Heart left ventricle (tissue), 16 donors: Measurements from ENCODE around the gene GOT2. TPM values are rescaled to one million over a fixed set of nuclear protein-coding genes. Genes with fewer than 3 reads are reported as not detected.
A peak's percentile ranks its signal among the peaks of the same experiment; 100 is the strongest.

Experiments used
- ATAC-seq, 4 donors: fragments of 200-7000 bp; cut with Tn5 transposase; one replicate each; pipeline ENCODE4 v1.9.1; 2020 to 2022; ENCODE audit warnings: moderate library complexity in 4 of 4, mild to moderate bottlenecking in 3 of 4, moderate number of reproducible peaks in 1 of 4
- DNase-seq, 5 donors: peaks; one replicate each; pipeline ENCODE4 v3.0.0-alpha.2; 2020
- H3K27ac ChIP-seq, 12 donors: fragments of 200-600 bp; sonication (generic) in 4 of 12; one replicate each; pipeline versions ENCODE4 v1.5.0 to v1.8.0; 2016 to 2022; ENCODE audit warnings: mild to moderate bottlenecking in 2 of 12
- H3K27me3 ChIP-seq, 9 donors: fragments of 200-600 bp; sonication (generic) in 2 of 9; one replicate each; pipeline versions ENCODE4 v1.5.1 to v1.8.0; 2016 to 2022; ENCODE audit warnings: mild to moderate bottlenecking in 3 of 9
- H3K36me3 ChIP-seq, 9 donors: fragments of 200-600 bp; sonication (generic) in 2 of 9; one replicate each; pipeline versions ENCODE4 v1.5.0 to v1.8.0; 2018 to 2022; ENCODE audit warnings: mild to moderate bottlenecking in 2 of 9
- H3K4me1 ChIP-seq, 12 donors: fragments of 200-600 bp; sonication (generic) in 4 of 12; one replicate each; pipeline versions ENCODE4 v1.5.0 to v1.8.0; 2016 to 2022; ENCODE audit warnings: mild to moderate bottlenecking in 3 of 12
- H3K4me3 ChIP-seq, 12 donors: fragments of 200-600 bp; sonication (generic) in 4 of 12; one replicate each; pipeline versions ENCODE4 v1.5.0 to v1.8.0; 2017 to 2022; ENCODE audit warnings: mild to moderate bottlenecking in 9 of 12, moderate library complexity in 4 of 12
- H3K9me3 ChIP-seq, 12 donors: fragments of 200-600 bp; sonication (generic) in 4 of 12; one replicate each; pipeline versions ENCODE4 v1.5.0 to v1.8.0; 2016 to 2022; ENCODE audit warnings: mild to moderate bottlenecking in 1 of 12
- POLR2A ChIP-seq, 2 donors: fragments of 450-650 bp; IDR thresholded peaks; one replicate each; pipeline ENCODE4 v1.6.1; 2017; ENCODE audit warnings: antibody characterized with exemption in 2 of 2, mild to moderate bottlenecking in 2 of 2, moderate library complexity in 2 of 2
- WGBS, 4 donors: extraction: QIAGEN DNeasy Blood & Tissue Kit in 2 of 4; methylation state at CpG; one replicate each; pipeline versions ENCODE4 v1.1.5 to v1.1.7; 2013 to 2018; 5-methylcytosine and 5-hydroxymethylcytosine counted together
- intact Hi-C, 10 donors: fragments of 100-400 bp; cut with DNase I; formaldehyde crosslinking; loops; one replicate each; pipeline versions ENCODE4 v1.11.1 to v1.14.2; 2022
- polyA plus RNA-seq, 2 donors: library from polyadenylated mRNA; stranded (reverse); fragments of 200-250 nt; gene quantifications; one replicate each; pipeline ENCODE4 v1.2.3, GENCODE V29; 2013
- total RNA-seq, 9 donors: library from RNA; depleted of rRNA in 2 of 9; stranded (reverse); fragments of >200 nt in 2 of 9; fragmentation: NEBNext Ultra II Directional in 3 of 9; extraction: Animal tissue kit (Norgen Biotek cat#: 25700) in 3 of 9; gene quantifications; one replicate each; pipeline versions ENCODE4 v1.1.0 to v1.2.4, GENCODE V29; 2016 to 2023
- TF ChIP-seq, protein P1 (sequence below), 12 donors: fragments of 200-600 bp; sonication (generic) in 4 of 12; IDR thresholded peaks; one replicate each; pipeline versions ENCODE4 v1.5.0 to v1.8.0; 2018 to 2022; ENCODE audit warnings: antibody characterized with exemption in 12 of 12, mild to moderate bottlenecking in 5 of 12
- donor health status: ischemic (EF 13 %, LVEDD 7.1; RV severe dilation, severe dysfunction).
- donor health status: healthy with polysubstance abuse.
- donor health status: DM: no; HTN: yes; CAD: no.
- donor health status: DM: no; HTN: no; CAD: no.
- donor health status: ischemic (EF 25% LVEDD 6.9; RV normal size, moderate dysfunction).
- donor health status: ischemic (EF 25% LVEDD 5.7; RV mildly dilated, moderate dysfunction).
- donor health status: healthy.
- donor health status: DM: yes; HTN: yes; CAD: no.
- donor health status: ischemic (EF 35%, LVEDD 5.7; RV mildly dilated, moderate dysfunction).
- donor health status: nonischemic (EF 11% LVEDD 7.7; RV severe dilation, severe dysfunction).
- donor health status: DM: yes; HTN: yes; CAD: no.
- donor health status: PGD.
- donor health status: ischemic (EF 29% LVEDD 5.4; RV normal size, mild dysfunction).
- donor health status: nonischemic (EF 23%, LVEDD 6.1; RV moderate dilation, normal function).

Gene GOT2
- total and polyA plus RNA-seq, 11 donors, result 201 to 590 (median 398) TPM

DNA sequence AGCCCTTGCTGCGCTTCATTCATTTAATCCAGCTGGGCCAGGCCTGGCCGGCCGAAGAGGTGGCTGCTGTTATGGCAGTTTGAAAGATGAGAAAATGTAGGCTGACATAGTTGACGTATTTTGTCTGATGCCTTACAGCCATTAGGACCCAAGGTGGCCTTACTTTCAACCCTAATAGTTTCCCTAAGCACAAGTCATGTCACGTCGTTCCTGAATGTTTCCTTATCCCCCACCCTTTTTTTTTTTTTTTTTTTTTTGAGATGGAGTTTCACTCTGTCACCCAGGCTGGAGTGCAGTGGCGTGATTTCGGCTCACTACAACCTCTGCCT is 307 bp upstream of the GOT2 start:
- Histone ChIP-seq H3K36me3 (peaks cover 0 to 6% (median 0%) of the 10 kb centered on the region in 9 donors), H3K27me3 (no peaks in the 10 kb centered on the region), H3K27ac (peak overlapping the region; percentile 74 to 94 (median 87)), H3K9me3 (no peaks in the 10 kb centered on the region), H3K4me1 (peaks cover 6 to 44% (median 21%) of the 10 kb centered on the region in 12 donors), H3K4me3 (peak overlapping the region; percentile 40 to 99 (median 88))
- DNase-seq (no peak), ATAC-seq (no peak)
- intact Hi-C loops, result loop anchor here in 5 of 10 donors (1.0 to 5.0 kb wide), 3 partner anchors 37 to 52 kb away; partner anchors contain the start of gene SLC38A7 (in 2 of the 5)
- WGBS, 4 donors, result 26 to 35% (median 30%) methylated on average over 8 of the region's 8 CpGs
- TF ChIP-seq, protein P1, sequence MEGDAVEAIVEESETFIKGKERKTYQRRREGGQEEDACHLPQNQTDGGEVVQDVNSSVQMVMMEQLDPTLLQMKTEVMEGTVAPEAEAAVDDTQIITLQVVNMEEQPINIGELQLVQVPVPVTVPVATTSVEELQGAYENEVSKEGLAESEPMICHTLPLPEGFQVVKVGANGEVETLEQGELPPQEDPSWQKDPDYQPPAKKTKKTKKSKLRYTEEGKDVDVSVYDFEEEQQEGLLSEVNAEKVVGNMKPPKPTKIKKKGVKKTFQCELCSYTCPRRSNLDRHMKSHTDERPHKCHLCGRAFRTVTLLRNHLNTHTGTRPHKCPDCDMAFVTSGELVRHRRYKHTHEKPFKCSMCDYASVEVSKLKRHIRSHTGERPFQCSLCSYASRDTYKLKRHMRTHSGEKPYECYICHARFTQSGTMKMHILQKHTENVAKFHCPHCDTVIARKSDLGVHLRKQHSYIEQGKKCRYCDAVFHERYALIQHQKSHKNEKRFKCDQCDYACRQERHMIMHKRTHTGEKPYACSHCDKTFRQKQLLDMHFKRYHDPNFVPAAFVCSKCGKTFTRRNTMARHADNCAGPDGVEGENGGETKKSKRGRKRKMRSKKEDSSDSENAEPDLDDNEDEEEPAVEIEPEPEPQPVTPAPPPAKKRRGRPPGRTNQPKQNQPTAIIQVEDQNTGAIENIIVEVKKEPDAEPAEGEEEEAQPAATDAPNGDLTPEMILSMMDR (IDR thresholded peaks at IDR 0.05), result peak in 1 of 12 donors; percentile 21
- TF ChIP-seq POLR2A (IDR thresholded peaks at IDR 0.05), result no peak

DNA sequence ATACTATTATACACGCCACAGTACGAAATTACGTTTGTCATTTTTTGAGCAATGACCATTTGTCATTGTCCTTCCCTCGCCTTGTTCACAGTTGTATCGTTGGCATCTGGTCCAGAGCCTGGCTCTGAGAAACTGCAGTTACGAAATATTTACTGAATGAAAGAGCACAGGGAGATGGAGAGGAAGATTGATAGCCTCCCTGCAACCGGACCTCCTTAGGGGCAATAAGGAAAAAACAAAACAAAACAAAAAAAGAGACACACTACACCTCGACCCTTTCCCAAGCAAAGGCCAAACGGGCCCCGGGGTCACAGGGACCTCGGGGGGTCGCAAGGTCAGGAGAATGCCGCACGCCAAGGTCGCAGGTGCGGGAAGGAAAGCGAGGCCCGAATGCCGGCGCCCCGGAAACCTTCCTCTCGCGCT is 857 bp downstream of the GOT2 start:
- Histone ChIP-seq H3K36me3 (peaks cover 0 to 6% (median 0%) of the 10 kb centered on the region in 9 donors), H3K4me1 (peaks cover 6 to 53% (median 22%) of the 10 kb centered on the region in 12 donors), H3K9me3 (no peaks in the 10 kb centered on the region), H3K27me3 (no peaks in the 10 kb centered on the region), H3K27ac (peak overlapping the region; percentile 74 to 94 (median 87)), H3K4me3 (peak overlapping the region; percentile 40 to 99 (median 88))
- intact Hi-C loops, result loop anchor here in 4 of 10 donors (2.0 to 5.0 kb wide), 3 partner anchors 36 to 51 kb away; partner anchors contain the start of gene SLC38A7 (in 3 of the 4)
- DNase-seq (no peak), ATAC-seq (peak in 2 of 4 donors; percentile 21 to 27)
- TF ChIP-seq POLR2A (IDR thresholded peaks at IDR 0.05), result no peak
- WGBS, 4 donors, result 2 to 4% (median 3%) methylated on average over 23 of the region's 23 CpGs

DNA sequence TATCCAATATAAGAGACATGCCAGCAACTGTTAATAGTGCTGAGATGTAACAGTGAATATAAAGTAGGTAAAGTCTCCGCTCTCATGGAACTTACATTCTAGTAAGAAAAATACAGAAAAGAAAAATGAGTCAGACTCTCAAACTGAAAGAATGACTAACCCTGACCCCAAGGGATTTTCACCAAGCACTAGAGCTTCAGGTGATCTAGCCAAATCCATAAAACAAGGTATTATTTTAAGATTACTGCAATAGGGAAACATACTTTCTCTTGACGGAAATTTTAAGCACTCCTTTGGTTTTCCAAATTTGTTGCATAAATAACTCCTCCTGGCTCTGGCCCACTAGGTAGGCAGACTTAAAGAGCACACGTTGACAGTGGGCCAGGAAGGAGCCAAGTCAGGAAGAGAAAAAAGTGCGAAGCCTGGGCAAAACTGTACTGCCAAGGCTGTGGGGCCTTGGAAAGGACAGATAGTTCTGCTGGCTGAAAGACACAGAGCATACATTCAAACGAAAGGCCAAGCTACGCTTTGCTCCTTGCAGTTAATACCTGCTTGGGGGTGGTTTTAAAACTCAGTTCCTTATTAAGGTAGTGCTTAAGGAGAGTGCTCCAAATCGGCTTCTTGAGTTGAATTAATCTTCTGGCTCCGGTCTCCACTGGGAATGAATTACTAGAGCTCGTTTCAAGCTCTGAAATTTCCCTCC is 1.4 kb downstream of the GOT2 start:
- H3K4me1 ChIP-seq, result peaks cover 6 to 58% (median 24%) of the 10 kb centered on the region in 12 donors
- no peaks in the 10 kb centered on the region for H3K9me3 ChIP-seq
- intact Hi-C loops, result loop anchor here in 4 of 10 donors (2.0 to 5.0 kb wide), 3 partner anchors 35 to 50 kb away; partner anchors contain the start of gene SLC38A7 (in 3 of the 4)
- TF ChIP-seq, protein P1 (IDR thresholded peaks at IDR 0.05), result no peak
- TF ChIP-seq POLR2A (IDR thresholded peaks at IDR 0.05), result no peak
- H3K4me3 ChIP-seq, result peak overlapping the region; percentile 40 to 99 (median 88)
- no peak for DNase-seq
- peak overlapping the region; percentile 74 to 94 (median 87) for H3K27ac ChIP-seq
- H3K27me3 ChIP-seq, result no peaks in the 10 kb centered on the region
- no peak for ATAC-seq
- WGBS, 4 donors, result 34 to 48% (median 39%) methylated on average over 9 of the region's 9 CpGs
- peaks cover 0 to 6% (median 0%) of the 10 kb centered on the region in 9 donors for H3K36me3 ChIP-seq

- intact Hi-C loops, result loop anchor here in 4 of 10 donors (5.0 kb wide), 2 partner anchors 34 to 49 kb away; partner anchors contain the start of gene SLC38A7 (in 2 of the 4)
- 84 to 93% (median 86%) methylated on average over 11 of the region's 11 CpGs for whole genome bisulfite sequencing, 4 donors
Observed at GRCh38 chr16:58730724-58731370, 3.3 kb downstream of the GOT2 start.

More at GRCh38 chr16:58730724-58731370, 3.3 kb downstream of the GOT2 start:
- DNase-seq, result no peak
- no peak overlapping the region for H3K4me3 ChIP-seq
- no peak for TF ChIP-seq POLR2A (IDR thresholded peaks at IDR 0.05)
- TF ChIP-seq, protein P1 (IDR thresholded peaks at IDR 0.05), result no peak
- peak overlapping the region in 6 of 12 donors; percentile 29 to 88 (median 80) for H3K27ac ChIP-seq
- H3K4me1 ChIP-seq, result peaks cover 6 to 63% (median 24%) of the 10 kb centered on the region in 12 donors
- ATAC-seq, result no peak
- H3K36me3 ChIP-seq, result peaks cover 0 to 6% (median 0%) of the 10 kb centered on the region in 9 donors
- H3K9me3 ChIP-seq, result no peaks in the 10 kb centered on the region
- no peaks in the 10 kb centered on the region for H3K27me3 ChIP-seq
